ENCODE data around the gene CPXM1.
A peak's percentile ranks its signal among the peaks of the same experiment; 100 is the strongest.
"Not testable (repeated sequence)": the region's sequence is repeated elsewhere in the genome, so short reads cannot be mapped to it uniquely, and the experiment has no call there.

CPXM1 gene

DNA sequence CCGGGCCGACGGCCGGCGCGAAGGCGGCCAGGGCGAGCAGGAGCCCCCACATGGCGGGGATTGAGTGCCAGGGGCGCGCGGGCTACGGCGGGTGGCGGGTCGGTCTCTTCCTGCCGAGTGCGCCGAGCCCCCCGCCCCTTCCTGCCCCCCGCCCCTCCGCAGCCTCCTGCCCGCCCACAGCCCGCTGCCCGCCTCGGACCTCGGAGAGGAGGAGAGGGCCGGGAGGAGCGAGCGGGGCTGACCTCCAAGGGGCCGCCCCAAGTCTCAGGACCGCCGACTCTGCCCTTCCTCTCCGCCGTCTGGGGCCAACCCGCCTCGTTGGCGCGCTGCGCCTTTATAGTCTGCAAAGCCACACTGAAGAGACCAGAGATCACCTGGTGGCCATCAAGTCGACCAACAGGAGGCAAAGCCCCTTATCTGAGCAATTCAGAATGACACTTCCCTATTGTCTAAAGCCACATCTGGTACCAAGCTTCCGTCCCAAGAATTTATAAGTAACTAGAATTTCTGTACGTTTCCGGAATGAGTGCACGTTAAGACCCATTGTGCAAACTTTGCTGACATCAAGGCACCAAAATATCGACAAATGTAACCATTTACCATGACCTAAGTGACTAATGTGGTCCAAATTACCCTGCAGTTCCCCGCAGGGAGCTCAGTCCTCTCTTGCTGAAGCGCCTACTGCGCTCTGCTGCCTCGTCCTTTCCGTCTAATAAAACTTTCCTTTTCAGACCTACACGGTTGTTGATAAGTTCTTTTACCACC is at the start of gene CPXM1:
TSS of gene CPXM1 (minus strand) at position 107 of the 765 bp plus-strand sequence. CDS start at position 52, 55 bp downstream.
- no peak for DNase-seq

- no peak for DNase-seq
Measured at GRCh38 chr20:2849529-2849928, 49.1 kb upstream of the CPXM1 start.

- no peak for DNase-seq
Measured at GRCh38 chr20:2847802-2848201, 47.4 kb upstream of the CPXM1 start.

DNA sequence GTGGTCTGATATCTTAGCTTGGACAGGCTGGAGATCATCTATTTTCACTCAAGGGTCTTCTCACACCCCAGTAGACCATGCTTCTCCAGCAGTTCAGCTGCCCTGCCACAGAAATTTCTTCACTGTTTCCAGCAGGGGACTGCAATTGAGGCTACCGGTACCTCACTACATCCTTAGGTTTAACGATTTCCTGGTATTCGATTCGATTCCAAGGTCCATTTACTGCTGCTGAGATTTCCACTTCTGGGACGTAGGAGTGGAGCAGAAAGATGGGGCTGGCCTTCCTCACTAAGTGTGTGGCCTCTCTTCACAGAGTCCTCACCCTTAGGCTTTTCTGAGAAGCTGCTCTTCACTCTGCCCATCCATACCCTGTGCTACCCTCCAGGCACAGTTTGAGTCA is 46.3 kb upstream of the CPXM1 start:
- DNase-seq = no peak

DNA sequence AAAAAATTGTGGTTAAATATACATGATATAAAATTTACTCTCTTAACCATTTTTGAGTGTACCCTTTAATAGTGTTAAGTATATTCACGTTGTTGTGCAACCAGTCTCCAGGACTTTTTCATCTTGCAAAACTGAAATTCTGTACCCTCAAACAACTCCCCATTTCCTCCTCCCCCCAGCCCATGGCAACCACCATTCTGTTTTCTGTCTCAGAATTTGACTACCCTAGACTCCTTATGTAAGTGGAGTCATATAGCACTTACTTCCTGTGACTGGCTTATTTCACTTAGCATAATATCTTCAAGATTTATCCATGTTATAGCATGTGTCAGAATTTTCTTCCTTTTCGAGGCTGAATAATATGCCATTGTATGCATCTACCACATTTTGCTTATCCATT is 45.2 kb upstream of the CPXM1 start:
- DNase-seq = no peak

DNA sequence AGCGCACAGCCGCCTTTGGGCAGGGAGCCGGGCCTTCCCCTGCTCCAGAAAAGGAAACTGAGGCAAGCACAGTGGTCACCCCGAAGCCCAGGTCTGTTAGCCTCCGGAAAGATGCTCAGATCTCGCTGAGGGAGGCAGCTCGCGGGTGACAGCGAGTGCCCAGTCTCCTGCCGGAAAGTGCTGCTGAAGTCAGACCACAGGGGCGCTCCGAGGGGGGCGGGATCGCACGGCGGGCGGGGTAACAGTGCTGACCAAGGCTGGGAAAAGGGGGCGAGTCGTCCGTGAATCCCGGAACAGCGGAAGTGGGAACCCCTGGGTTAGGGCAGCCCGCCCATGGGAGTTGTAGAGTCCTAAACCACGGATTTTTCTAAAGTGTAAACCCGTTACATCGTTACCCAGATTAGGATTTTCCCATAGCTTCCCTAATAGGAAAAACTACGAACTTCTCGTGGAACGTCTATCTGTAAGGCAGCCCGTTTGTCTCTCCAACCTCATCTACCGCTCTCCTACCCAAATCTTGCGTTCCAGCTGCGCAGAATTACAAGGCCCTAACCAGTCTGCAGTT is 40.6 kb upstream of the CPXM1 start:
- DNase-seq = peak; percentile 40

DNA sequence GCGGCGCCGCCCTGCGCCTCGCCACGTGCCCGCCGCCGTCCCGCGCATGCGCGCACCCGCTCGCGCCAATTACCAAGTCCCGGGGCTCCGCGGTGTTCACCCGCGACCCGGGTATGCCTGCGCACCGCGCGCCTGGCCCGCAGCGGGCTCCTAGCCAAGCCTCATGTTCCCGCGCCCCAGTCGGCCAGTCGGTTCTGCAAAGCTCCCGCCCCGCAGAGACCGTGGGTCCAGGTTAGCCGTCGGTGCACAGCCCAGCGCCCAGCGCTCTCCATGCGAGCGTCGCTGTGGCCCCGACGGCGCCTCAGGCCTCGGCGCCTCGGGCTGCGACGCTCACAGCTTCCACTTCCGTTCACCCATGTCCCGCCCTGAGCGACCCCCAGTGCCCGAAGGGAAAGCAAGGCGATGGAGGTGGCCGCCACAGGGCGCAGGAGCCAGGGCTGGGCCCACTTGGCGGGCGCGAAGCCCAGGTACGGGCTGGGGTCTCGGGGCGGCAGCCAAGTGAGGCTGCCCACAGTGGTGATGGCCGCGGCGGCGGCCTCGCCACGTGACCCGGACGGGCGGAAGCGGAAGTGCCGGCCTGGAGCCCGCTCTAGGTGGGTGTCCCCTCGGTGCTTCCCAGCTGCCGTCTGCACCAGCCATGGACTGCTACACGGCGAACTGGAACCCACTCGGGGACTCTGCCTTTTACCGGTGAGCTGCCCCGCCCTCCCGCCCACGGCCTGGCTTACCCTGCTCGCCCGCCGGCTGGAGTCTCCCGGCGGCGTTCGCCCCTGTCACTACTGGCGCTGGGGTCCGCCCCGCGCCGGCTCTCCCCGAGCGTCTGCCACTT is 39.9 kb upstream of the CPXM1 start, which contains the start of the genes PCED1A and VPS16:
TSS of gene PCED1A (minus strand) at position 518 of the 829 bp plus-strand sequence. CDS start 743 bp downstream, outside the sequence.
TSS of gene VPS16 (plus strand) at position 608 of the 829 bp plus-strand sequence. CDS start at position 638, 30 bp downstream.
- peak; percentile 90 for DNase-seq

GRCh38 chr20:2839732-2840137 is 39.3 kb upstream of the CPXM1 start:
- DNase-seq = no peak

GRCh38 chr20:2838847-2839671 is 38.6 kb upstream of the CPXM1 start:
- DNase-seq = no peak

DNA sequence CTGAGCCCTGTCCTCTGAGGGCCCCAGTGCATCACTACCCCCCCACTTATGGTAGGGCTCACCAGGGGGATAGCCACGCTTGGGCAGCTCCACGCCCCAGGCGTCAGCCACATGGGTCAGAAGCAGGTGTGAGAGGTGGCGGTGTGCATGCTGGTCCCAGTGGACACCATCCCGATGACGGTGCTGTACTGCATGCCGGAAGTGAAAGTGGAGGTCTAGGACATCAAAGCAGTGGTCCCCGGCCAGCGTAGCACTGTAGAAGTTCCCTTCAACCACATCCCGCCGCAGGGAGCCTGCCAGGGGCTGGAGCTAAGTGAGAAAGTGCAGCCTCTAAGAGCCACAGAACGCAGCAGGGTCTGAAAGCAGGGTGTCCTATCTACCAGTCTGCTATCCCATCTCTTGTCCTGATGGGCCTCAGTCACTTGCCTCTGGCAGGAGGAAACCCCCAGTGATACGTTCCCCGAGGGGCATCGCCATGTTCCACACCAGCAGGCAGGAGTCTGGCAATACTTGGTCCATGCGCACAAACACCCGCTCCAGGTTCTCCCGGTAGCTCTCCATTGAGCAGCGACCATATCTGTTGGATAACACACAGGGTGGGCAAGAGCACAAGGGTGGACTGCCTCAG is 37.9 kb upstream of the CPXM1 start:
- DNase-seq = no peak

- no peak for DNase-seq
Measured at GRCh38 chr20:2837221-2837960, 37.0 kb upstream of the CPXM1 start.

DNA sequence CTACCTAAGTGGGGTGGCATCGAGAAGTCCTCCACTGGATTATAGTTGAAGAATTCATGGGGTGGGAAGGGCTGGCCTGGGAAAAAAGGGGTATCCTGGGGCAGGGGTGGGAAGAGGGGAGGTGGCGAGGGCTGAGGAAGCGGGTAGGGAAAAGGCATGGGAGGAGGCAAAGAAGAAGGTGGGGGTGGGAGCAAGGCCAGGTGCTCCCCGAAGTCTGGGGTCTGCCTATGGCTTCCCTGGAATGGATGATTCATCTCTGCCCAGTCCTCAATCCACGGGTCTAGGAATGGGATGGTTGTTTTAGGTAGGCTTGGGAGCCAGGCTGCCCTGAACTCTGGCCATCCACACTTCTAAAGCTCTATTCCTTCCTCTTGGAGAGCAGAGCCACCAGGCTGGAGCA is 35.6 kb upstream of the CPXM1 start:
- no peak for DNase-seq

DNA sequence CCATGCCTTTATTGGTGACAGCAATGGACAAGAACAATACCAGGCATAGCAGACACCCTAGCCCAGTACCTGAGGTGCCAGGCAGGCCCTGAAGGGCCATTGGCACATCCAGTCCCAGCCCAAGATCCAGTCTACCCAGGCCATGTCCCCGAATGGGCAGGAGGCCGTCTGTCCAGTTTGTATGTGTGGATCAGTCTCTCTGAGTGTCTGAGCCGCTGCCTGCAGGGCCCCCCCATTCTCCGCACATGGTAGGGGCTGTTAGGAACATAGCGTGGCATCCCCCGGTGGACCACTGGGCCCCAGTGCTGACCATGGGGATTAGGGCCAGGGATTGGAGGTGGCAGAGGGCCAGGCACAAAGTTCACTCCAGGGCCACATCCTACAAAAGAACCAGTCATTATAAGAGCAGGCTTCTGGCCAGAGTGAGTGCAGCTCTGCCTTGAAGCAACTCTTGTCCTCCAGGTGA is 34.9 kb upstream of the CPXM1 start:
- no peak for DNase-seq

DNA sequence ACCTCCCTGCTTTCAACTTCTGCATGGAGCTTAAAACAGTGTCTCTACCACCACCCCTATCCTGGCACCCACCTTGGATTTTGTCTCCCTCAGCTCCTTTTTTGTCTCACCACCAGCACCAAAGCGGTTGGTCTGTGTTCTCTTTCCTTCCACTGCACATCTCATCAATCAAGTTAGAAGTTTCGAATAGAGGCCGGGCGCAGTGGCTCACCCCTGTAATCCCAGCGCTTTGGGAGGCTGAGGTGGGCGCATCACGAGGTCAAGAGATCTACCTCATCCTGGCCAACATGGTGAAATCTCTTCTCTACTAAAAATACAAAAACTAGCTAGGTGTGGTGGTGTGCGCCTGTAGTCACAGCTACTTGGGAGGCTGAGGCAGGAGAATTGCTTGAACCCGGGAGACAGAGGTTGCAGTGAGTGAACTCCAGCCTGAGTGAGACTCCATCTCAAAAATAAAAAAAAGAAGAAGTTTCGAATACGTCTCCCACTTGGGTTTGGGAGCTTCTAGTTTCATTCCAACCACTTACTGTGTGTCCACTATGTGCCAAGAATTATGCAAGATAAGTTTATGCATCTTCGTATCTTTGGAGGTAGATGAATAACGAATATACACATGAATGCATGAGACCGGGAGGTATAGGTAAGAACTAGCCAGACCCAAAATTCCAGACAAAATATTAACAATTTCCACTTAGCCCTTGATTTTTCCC is 34.1 kb upstream of the CPXM1 start:
- DNase-seq = no peak

- DNase-seq = no peak
Measured at GRCh38 chr20:2833761-2834160, 33.3 kb upstream of the CPXM1 start.

DNA sequence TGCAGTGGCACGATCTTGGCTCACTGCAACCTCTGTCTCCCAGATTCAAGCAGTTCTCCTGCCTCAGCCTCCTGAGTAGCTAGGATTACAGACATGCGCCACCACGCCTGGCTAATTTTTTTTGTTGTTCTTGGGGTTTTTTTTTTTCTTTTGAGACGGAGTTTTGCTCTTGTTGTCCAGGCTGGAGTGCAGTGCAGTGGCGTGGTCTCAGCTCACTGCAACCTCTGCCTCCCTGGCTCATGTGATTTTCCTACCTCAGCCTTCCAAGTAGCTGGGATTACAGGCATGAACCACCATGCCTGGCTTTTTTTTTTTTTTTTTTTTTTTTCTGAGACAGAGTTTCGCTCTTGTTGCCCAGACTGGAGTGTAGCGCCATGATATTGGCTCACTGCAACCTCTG is 30.8 kb upstream of the CPXM1 start:
- not testable (repeated sequence) for DNase-seq

DNA sequence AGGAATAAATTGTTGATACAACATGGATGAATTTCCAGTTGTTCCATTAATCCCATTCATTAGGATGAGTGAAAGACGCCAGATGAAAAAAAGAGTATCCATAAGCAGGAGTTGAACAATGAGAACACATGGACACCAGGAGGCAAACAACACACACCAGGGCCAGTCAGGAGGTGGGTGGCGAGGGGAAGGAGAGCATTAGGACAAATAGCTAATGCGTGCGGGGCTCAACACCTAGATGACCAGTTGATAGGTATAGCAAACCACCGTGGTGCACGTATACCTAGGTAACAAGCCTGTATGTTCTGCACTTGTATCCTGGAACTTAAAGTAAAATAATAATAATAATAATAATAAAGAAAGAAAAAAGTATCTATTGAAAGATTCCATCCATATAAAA is 28.9 kb upstream of the CPXM1 start:
- no peak for DNase-seq

GRCh38 chr20:2826655-2827054 is 26.2 kb upstream of the CPXM1 start:
- DNase-seq = no peak

DNA sequence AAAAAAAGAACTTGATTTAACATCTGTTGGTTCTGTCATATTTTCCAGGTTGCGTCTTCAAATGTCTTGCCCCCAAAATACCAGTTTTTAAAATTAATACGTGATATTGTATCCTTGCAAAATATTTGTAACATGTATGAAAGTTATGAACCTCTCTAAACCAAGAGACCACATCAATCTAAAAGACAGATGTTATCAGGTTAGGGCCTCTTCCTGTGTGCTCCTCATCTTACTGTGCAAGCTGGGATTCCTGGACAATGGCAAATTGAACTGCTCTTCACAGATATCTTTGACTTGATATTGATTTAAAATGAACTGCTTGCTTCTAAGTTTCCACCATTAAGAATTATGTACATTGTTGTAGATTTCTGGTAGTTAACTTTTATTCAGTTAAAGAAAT is 25.3 kb upstream of the CPXM1 start:
- DNase-seq = peak; percentile 3

DNA sequence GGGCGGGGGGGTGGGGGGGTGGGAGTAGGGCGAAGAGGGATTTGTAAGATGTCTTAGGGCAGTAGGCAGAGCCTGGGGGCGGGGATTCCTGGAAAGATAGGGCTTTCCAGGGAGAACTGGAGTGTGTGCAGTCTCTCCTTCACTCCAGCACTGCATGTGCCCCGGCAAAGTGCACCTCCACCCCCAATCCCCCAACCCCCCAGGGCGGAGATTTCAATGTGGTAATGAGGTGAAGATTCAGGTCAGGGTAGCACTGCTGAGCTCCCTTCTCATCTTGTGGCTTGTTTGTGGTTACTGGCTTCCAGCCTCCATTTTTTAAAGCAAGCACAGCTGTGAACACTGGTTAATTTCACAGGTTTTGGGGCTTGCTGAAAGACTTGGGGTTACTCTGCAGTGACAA is 21.6 kb upstream of the CPXM1 start:
- DNase-seq = peak; percentile 60

All from CD4-positive, alpha-beta T cell treated with Interleukin-12 subunit alpha and Interleukin-12 subunit beta, for 1 hour (primary cell).